Activated T-cell treated with anti-CD3 and anti-CD28 coated beads, Interleukin-2, amount 50 U/mL, for 1 hour (primary cell): ENCODE measurements around the gene WDR37.
A peak's percentile ranks its signal among the peaks of the same experiment; 100 is the strongest.
"Not testable (repeated sequence)": the region's sequence is repeated elsewhere in the genome, so short reads cannot be mapped to it uniquely, and the experiment has no call there.

Experiments used
- DNase-seq: peaks from one replicate; pipeline ENCODE4 v3.0.0-alpha.2; 2020

Gene WDR37

DNA sequence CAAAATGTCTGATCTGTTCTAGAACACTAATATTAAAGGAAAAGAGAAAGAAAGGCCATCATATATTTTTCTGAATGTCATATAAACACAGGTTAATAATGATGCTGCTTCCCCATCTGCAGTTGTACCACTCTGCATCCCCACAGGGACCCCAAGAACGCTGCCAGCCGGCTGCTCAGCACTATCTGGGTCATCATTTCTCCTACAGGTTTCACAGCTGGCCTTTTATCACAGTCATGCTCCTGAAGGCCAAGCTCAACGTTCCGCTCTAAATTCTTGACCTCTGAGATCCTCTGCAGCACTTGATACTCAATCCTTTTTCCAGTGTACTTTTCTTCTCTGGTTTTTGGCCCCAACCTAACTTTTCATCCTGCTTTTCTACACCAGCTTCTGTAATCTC lies 12.0 kb upstream of the WDR37 start:
- no peak for DNase-seq

DNA sequence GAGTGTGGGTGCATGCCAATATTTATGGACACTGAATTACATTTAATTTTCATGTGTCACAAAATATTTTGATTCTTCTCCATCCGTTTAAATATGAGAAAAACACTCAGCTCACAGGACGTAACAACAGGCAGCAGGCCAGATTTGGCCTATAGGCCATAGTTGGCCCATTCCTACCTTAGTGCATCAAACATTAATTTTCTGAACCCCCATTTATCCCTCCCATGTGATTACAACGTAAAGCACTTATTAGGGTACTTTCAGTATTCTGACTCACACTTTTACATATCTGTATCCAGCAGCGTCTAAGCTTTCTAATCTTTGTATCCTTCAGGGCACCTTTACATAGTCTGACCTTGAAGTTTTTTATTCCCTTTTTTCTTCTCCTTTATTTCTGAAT lies 11.2 kb upstream of the WDR37 start:
- no peak for DNase-seq

DNA sequence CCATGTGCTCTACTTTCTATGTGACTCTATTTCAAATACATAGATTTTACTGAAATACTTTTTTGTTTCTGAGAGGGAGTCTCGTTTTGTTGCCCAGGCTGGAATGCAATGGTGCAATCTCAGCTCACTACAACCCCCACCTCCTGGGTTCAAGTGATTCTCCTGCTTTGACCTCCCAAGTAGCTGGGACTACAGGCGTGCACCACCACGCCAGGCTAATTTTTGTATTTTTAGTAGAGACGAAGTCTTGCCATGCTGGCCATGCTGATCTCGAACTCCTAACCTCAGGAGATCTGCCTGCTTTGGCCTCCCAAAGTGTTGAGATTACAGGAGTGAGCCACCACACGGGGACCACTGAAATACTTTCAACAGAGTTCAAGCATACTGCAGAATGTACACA lies 10.8 kb upstream of the WDR37 start:
- no peak for DNase-seq

DNA sequence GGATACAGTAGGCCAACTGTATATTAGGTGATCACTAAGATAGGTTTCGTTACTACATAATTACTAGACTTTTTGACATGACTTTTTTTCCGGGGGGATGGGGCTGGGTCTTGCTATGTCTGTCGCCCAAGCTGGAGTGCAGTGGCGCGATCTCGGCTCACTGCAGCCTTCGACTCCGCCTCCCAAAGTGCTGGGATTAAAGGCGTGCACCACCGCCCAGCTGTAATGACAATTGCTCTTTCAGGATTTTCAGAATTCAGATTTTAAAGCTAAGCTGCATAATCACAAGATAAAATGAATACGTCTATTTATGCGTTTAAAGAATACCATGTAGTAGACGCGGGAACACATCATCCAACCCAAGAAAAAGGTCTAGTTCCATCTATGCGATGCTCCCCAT lies 8.2 kb upstream of the WDR37 start:
- DNase-seq, result no peak

DNA sequence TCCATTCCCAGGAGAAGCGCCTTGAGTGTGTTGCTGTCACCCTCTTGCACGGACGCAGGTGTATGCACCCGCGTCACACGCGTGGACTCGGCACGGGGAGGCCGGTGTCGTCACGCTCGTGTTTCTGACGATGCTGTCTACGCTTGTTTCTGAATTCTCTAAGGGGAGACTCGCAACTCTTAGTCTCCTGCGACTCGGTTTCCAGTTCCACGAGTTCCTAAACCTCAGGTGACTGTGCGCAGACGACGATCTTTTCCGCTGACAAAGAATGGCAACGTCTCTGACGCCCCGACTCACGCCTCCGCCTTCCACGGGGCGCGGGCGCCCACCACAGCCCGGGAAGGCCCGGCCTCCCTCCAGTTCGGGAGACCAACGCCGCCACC lies 7.8 kb upstream of the WDR37 start:
- no peak for DNase-seq

DNA sequence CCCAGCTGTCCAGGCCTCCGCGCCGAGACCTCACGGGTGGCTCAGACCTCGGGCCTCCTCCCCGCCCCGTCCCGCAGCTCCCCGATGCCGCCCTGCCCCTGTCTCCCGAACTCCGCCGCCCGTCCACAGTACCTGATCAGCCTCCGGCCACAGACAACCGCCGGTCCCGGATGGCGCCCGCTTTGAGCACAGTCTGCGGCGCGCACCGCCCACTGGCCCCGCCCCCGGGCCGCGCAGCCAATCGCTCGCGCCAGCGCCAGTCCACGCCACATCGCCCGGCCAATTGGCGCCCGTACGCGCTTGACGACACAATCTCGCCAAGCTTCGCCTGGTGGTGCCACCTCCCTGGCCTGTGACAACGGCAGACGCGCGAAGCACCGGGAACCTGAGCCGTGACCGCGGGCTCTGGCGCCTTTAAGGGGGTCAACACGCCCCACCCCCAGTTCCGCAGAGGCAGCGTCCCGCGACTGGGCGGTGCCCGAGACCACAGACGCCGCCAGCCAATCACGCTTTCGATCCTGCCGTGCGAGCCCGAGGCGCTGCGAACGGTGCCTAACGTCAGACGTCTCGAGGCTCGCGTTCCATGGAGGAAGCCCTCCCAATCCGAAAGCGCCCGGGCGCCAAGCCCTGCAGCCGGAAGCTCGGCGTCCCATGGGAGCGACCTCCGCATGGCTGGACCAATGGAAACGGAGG lies 7.3 kb upstream of the WDR37 start, which contains the start of gene IDI1:
IDI1 (minus strand) TSS at position 388 of the 693 bp plus-strand sequence; CDS start at position 272, 116 bp downstream.
- peak; percentile 96 for DNase-seq

DNA sequence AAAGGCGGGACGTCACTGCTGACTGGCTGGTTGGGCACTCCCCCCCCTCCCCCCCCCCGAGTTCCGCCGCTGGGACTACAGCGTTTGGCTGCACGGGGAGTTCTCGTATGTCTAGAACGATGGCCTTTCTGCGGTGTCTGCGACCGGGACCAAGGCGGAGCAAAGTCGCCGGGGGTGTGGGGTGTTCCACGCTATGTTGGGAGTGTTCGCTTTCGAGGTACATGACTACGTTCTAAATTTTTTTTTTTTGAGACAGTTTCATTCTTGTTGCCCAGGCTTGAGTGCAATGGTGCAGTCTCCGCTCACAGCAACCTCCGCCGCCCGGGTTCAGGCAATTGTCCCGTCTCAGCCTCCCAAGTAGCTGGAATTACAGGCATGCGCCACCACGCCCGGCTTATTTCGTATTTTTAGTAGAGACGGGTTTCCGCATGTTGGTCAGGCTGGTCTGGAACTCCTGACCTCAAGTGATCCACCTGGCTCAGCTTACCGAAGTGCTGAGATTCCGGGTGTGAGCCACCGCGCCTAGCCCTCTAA lies 6.7 kb upstream of the WDR37 start:
- DNase-seq, result no peak

DNA sequence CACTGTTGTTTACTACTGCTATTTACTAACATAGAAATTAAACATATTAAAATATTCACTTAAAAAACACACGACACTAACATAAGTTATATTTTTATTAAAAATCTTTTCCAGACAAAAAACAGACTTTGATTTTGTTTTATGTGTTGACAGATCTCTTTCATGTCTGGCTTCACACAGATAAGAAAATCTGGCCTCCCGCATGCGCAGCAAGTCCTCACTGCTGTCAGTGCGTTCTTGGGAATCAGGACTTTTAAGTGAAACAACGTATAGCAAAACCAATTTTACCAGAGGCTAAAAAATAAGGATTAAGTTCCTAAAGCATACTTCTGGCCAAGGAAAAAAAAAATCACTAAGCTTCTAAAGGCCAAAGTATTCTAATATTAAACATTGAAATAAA lies 6.0 kb upstream of the WDR37 start:
- no peak for DNase-seq

DNA sequence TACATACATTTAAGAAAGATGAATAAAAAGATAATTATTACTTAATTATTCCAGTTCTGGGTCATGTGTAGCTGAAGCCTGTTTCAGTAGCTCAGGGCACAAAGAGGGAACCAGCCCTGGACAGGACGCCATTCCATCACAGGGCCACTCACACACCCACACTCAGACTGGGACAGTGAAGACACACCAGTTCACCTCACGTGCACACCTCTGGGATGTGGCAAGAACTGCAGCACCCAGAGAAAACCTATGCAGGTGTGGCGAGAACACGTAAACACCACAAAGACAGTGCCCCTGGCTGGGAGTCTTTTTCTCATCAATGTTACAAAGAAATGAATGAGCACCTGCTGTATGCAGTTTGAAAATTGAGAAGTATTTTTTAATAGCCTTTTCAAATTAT lies 5.6 kb upstream of the WDR37 start:
- DNase-seq, result peak; percentile 51

DNA sequence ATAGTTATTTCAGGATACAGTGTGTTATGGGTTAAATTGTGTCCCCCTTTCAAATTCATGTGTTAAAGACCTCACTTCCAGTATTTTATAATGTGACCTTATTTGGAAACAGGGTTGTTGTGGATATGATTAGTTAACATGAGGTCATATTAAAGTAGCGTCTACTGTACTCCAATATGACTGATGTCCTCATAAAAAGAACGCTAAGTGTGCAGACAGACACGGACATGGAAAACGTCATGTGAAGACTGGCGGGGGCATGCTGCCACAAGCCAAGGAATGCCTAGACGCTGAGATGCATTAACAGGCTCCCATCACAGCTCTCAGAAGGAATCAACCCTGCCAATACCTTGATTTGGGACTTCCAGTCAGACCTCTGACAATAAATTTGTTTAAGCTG lies 1.5 kb upstream of the WDR37 start:
- DNase-seq, result no peak

DNA sequence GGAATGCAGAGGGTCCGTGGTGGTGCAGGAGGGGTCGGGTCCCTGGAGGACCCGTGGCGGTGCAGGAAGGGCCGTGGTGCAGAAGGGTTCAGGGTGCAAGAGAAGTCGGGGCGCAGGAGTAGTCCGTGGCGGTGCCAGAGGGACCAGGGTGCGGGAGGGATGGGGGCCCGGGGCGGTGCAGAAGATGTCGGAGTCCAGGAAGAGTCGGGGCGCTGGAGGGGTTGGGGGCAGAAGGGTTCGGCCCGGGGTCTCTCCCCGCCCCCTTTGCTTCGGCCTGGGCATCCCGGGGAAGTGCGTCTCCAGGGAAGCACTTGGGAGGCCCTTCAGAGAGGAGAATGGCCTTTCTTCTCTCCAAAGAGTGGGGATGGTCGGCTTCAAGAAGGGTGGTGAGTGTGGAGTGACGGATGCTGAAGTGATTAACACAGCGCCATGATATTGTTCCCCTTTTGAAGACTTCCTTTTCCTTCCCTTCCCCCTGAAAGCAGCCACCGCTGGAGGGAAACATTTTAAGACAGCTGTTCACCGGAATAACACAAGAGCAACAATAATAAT lies 997 bp downstream of the WDR37 start:
- DNase-seq, result no peak

DNA sequence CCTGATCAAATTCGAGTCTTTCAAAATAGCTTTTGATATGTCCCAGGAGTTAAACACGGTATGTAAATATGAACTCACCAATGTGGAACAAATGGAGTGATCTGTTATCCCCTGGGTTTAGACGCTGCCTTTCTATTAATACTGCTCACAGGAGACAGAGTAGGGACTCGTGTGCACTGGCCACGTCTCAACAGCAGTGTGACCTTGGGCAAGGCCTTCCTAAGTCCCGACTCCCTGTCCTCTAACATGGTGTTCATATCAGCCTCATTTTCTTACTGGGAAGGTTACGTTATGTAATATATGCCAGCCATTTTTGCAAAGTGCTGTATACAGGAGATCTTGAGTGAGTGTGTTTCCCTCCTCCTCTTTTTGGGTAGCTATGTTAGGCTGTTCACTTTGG lies 1.8 kb downstream of the WDR37 start:
- DNase-seq, result no peak

DNA sequence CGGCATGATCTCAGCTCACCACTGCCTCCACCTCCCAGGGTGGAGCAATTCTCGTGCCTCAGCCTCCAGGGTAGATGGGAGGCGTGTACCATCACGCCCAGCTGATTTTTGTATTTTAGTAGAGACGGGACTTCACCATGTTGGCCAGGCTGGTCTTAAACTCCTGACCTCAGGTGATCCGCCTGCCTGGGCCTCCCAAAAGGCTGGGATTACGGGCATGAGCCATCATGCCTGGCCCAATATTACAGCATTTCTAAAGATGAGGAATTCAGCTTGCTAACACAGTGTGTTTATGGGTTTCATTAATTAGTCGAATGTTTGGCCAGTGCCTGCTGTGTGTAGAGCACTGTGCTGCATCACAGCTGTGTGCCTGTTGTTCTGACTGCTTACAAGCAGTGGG lies 3.7 kb downstream of the WDR37 start:
- no peak for DNase-seq

DNA sequence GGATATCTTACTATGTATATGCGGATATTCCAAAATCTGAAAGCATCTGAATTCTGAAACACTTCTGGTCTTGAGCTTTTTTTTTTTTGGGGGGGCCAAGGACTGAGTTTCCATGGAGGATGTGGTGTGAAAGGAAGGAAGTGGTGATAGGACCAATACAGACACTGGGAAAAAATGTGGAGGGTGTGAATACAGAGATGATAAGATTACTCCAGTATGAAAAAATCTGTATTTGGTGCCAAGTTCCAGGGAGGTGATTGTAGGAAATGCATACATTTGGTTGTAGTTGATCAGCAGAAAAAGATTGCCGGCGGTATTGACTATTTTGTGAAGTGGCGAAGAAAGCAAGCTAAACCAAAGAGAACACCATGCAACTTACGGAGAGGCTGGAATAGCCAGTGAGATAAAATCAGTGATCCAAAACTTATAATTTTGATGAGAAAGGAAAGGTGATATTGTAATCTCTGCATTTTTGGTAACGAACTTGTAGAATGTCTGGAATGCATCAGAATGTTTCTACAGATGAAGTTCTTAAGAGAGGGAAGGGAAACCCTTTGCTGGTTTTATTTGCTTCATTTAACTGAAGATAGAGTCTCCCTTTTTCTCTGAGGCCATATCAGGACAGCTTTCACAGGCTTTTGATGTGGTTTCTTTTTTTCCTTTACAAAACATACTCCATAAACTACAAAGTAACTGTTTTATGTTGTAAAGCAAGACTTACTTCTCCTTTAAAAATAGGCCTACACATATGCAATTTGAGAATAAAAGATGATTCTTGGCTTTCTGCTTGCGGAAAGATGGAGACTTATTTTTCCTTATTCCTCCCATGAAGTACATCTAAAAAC lies 6.0 kb downstream of the WDR37 start:
- no peak for DNase-seq

DNA sequence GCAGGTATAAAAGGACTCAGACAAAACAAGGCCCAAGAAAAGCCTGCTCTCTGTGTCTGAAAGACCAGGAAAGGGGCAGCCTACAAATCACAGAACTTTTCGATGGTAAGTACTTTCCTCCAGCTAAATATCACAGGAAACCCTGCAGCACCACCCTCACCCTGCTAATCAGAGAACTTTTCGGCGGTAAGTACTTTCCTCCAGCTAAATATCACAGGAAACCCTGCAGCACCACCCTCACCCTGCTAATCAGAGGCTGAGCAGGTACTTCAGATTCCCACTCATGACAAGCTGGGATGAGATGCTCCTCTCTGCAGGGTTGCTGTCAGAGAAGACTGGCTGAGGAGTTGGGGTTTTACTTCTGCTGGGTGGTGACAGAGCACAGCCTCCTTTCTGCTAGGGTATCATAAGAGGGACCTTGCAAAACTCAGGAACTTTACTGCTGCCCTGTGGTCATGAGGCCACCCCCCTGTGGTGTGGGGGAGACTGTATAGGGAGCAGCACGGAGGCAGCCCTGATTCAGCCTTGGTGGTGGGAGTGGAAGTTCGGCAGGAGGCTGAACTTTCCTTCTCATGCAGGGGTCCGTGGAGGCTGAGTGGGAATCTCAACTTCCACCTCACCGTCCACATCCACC lies 7.2 kb downstream of the WDR37 start:
- DNase-seq, result no peak

DNA sequence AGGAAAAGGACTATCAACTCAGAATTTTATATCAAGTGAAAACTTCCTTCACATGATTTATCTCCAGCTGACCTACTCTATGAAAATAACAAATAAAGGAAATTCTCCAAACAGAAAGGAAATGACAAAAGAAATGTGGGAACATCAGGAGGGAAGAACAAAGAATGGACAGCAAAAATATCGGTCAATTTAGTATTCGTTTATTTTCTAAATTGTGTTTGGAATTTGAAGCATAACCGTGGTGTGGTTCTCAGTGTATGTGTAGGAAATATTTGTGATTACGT lies 8.7 kb downstream of the WDR37 start:
- DNase-seq, result no peak

DNA sequence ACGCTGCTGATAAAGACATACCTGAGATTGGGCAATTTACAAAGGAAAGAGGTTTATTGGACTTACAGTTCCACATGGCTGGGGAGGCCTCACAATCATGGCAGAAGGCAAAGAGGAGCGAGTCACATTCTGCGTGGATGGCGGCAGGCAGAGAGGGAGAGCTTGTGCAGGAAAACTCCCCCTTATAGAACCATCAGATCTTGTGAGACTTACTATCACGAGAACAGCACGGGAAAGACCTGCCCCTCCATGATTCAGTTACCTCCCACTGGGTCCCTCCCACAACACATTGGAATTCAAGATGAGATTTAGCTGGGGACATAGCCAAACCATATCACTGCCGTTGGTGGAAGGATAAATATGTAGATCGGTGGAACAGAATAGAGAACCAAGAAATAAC lies 10.5 kb downstream of the WDR37 start:
- DNase-seq, result not testable (repeated sequence)

DNA sequence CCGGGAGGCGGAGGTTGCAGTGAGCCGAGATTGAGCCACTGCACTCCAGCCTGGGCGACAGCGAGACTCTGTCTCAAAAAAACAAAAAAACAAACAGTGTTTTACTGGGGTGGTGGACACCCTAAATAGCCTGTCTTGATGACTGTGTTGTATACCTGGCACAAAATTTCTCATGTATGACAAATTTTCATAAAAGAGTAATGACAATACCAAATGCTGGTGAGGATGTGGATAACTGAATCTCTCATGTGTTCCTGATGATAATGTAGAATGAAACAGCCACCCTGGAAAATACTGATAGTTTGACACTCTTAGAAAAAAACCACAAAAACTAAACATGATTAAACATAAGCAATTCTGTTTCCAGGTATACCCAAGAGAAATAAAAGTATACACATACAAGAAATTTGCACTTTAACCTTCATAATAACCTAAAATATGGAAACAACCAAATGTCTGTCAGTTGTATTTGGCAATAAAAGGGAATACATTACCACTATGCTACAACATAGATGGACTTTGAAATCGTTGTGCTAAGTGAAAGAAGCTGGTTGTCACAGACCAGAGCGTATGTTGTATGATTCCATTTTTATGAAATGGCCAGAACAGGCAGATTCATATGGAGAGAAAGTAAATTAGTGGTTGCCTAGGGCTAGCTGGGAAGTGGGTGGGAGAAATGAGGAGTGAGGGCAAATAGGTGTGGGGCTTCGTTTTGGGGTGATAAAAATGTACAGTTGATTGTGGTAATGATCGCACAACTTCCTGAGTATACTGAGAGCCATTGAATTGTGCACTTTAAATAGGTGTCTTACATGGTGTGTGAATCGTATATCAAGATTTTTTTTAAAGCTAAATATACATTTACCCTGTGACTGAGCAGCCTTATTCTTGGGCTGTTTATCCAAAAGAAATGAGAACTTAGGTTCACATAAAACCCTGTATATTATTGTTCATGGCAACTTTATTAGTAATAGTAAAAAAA lies 12.5 kb downstream of the WDR37 start:
- no peak for DNase-seq

DNA sequence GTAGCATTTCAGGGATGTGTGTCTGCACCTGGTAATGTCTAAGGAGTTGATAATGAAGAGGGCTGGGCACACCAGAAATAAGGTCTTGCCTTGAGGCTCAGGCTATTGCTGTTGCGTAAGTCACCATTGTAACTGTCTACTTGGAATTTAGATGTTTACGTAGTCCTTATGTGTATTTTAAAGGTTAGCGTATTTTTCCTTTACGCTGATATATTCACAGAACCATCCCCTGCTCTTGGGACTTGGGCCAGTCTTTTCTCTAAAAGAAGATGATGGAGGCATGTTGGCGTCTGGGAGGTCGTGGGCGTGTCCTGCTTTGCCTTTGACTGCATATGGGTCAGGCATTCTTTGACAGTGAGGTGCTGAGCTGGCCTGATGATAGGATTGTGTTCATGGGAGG lies 14.7 kb downstream of the WDR37 start:
- DNase-seq, result no peak

DNA sequence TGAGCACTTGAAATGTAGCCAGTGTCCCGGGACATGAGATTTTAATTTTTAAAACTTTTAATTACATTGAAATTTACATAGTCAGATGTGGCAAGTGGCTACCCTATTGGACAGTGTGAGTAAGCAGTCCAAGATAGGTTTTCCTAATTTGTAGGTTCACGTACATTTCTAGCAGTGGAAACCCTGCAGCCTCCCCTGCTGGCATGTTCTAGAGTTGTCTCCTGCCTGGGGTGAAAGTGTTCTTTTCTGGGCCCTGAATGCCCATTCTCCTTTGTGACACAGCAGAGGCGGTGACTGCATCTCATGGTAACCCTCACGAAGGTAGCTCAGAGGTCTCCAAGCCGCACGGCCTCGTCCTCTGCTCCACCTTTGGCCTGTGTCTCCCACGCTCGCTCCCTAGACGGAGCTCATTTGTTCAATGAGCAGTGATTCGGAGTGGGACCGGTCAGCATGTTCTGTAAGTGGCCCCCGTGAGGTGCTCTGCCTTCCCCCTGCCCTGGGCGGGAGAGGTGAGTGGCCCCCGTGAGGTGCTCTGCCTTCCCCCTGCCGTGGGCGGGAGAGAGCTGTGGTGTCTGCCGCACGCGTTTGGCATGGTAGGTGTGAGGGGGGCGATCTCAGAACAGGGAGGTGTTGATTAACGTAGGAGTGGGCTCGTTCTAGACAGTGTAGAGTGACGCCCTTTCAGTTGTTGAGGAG lies 18.0 kb downstream of the WDR37 start:
- no peak for DNase-seq

DNA sequence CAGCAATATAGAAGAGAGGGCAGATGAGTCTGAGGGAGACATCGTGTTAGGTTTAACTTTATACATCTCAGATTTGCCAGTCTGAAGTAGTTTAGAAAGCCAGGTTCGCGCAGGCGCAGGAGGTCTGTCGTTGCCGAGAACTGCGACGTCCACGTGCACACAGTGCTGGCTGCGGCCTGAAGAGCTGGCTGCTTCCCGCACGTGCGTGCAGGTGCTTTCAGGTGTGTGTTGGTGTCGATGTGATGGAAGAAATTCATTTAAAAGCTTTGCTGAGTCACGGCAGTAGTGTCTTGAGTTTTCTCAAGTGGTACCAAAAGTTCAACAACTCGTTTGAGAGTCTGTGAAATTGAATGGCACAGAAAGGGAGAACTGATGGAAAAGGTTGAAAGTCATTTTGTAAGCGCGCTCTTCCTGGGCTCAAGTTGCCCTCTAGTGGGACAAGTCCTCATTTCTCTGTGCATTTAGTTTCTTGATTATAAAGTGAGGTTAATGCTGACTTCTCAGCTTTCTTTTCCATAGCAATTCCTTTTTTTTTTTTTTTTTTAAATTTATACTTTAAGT lies 18.6 kb downstream of the WDR37 start:
- DNase-seq, result no peak
